Mesendoderm (in vitro differentiated cells): ENCODE data around the gene PRPF8.
"Not testable (repeated sequence)": the region's sequence is repeated elsewhere in the genome, so short reads cannot be mapped to it uniquely, and the experiment has no call there.

ENCODE experiments used
- DNase-seq: peaks from one replicate; pipeline ENCODE4 v3.0.0; 2013
- H2AK5ac ChIP-seq: 2 replicates; pipeline ENCODE4 v1.6.1; 2013; ENCODE audit warnings: low read length, inconsistent platforms
- H2BK120ac ChIP-seq: 2 replicates; pipeline ENCODE4 v1.6.1; 2013; ENCODE audit warnings: low read depth, mild to moderate bottlenecking, low read length, moderate library complexity, mixed read lengths
- H2BK15ac ChIP-seq: replicated peaks from 2 replicates; pipeline ENCODE4 v1.6.1; 2013; ENCODE audit warnings: low read depth, mild to moderate bottlenecking, moderate library complexity
- H2BK5ac ChIP-seq: 2 replicates; pipeline ENCODE4 v1.6.1; 2013; ENCODE audit warnings: low read length, inconsistent platforms
- H3K18ac ChIP-seq: 2 replicates; pipeline ENCODE4 v1.6.1; 2013; ENCODE audit warnings: mild to moderate bottlenecking, low read length, mixed read lengths
- H3K23ac ChIP-seq: one replicate; pipeline ENCODE4 v1.6.1; 2013; ENCODE audit warnings: low read length
- H3K27ac ChIP-seq: 2 replicates; pipeline ENCODE4 v1.5.1; 2013; ENCODE audit warnings: low read depth, mild to moderate bottlenecking, inconsistent platforms, low read length, moderate library complexity
- H3K27me3 ChIP-seq: 2 replicates; pipeline ENCODE4 v1.6.1; 2013; ENCODE audit warnings: low read length, control low read depth, mild to moderate bottlenecking, inconsistent platforms; ENCODE audit not compliant: insufficient read depth, poor library complexity
- H3K36me3 ChIP-seq: 2 replicates; pipeline ENCODE4 v1.6.1; 2013; ENCODE audit warnings: low read length, inconsistent platforms; ENCODE audit not compliant: control insufficient read depth, insufficient read depth
- H3K4ac ChIP-seq: one replicate; pipeline ENCODE4 v1.6.1; 2013; ENCODE audit warnings: low read depth, mild to moderate bottlenecking, low read length, moderate library complexity
- H3K4me1 ChIP-seq: 2 replicates; pipeline ENCODE4 v1.6.1; 2013; ENCODE audit warnings: low read depth, low read length, inconsistent platforms; ENCODE audit not compliant: control insufficient read depth
- H3K4me2 ChIP-seq: 2 replicates; pipeline ENCODE4 v1.6.1; 2013; ENCODE audit warnings: low read length
- H3K4me3 ChIP-seq: 2 replicates; pipeline ENCODE4 v1.5.1; 2013; ENCODE audit warnings: mild to moderate bottlenecking, low read length
- H3K56ac ChIP-seq: one replicate; pipeline ENCODE4 v1.6.1; 2013; ENCODE audit warnings: low read length
- H3K79me1 ChIP-seq: 2 replicates; pipeline ENCODE4 v1.6.1; 2013; ENCODE audit warnings: low read length, inconsistent platforms
- H3K79me2 ChIP-seq: 2 replicates; pipeline ENCODE4 v1.6.1; 2013; ENCODE audit warnings: mild to moderate bottlenecking, low read length; ENCODE audit not compliant: control insufficient read depth, insufficient read depth
- H3K9ac ChIP-seq: 2 replicates; pipeline ENCODE4 v1.6.1; 2013; ENCODE audit warnings: low read length, inconsistent platforms
- H4K5ac ChIP-seq: one replicate; pipeline ENCODE4 v1.6.1; 2013; ENCODE audit warnings: low read length
- H4K8ac ChIP-seq: one replicate; pipeline ENCODE4 v1.6.1; 2013; ENCODE audit warnings: low read depth, mild to moderate bottlenecking, control low read depth, low read length, moderate library complexity
- WGBS: extraction: QIAGEN DNeasy Blood & Tissue Kit; methylation state at CpG from one replicate; pipeline ENCODE4 v1.1.7; 2013; ENCODE audit warnings: low lambda C conversion rate, missing lambda C conversion rate; ENCODE audit not compliant: insufficient coverage; ENCODE audit errors: extremely low coverage; 5-methylcytosine and 5-hydroxymethylcytosine counted together

The PRPF8 gene

DNA sequence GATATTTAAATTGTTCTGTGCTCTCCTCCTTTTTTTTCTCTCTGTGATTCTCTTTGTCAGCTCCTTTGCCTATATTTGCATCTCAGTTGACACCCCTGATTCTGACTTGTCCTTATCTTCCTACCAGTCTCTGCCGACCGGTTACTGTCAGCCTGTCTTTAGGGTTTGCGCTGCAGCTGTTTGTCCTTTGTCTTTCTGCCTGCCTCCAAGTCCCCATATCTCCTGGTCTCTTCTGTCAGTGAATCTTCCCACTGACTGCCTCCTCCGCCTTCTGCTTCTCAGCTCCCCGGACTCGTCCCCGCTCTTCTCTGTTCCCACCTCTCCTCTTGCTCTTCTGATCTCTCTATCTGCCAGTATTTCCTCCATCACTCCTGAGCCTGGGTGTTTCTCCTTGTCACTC is 20.3 kb upstream of the PRPF8 start:
- Histone ChIP-seq H3K4me1 (no peaks in the 10 kb centered on the region), H3K18ac (no peak overlapping the region), H2AK5ac (no peak overlapping the region), H3K27me3 (no peaks in the 10 kb centered on the region), H3K27ac (no peak overlapping the region), H3K4me2 (no peak overlapping the region), H2BK120ac (no peak overlapping the region), H3K4ac (no peak overlapping the region), H4K5ac (no peak overlapping the region), H3K56ac (no peak overlapping the region), H4K8ac (no peak overlapping the region), H3K79me1 (no peaks in the 10 kb centered on the region), H3K4me3 (no peak overlapping the region), H3K9ac (no peak overlapping the region), H3K23ac (no peak overlapping the region), H2BK15ac (no peak overlapping the region), H3K36me3 (no peaks in the 10 kb centered on the region), H3K79me2 (no peaks in the 10 kb centered on the region), H2BK5ac (no peak overlapping the region)
- no CpG with 5 or more reads among the region's 7 CpGs for WGBS
- no peak for DNase-seq

DNA sequence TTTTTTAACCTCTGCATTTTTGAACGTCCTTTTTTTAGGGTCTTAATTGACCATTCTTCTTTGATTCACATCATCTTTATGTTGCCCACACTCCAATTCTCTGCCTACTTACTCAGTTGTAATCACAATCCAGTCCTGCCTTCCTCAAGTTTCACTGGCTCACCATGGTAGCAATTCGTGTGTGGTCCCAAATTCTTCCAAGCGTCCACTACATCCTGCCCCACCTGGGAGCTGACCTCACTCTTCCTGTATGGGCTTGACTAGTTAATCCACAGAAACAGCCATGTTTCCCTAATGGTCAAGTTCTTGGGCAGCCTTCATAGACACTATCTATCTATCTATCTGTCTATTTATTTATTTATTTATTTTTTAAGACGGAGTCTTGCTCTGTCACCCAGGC is 18.4 kb upstream of the PRPF8 start:
- WGBS = no CpG with 5 or more reads among the region's 4 CpGs
- no peak overlapping the region for H2BK5ac ChIP-seq
- H2BK15ac ChIP-seq = no peak overlapping the region

DNA sequence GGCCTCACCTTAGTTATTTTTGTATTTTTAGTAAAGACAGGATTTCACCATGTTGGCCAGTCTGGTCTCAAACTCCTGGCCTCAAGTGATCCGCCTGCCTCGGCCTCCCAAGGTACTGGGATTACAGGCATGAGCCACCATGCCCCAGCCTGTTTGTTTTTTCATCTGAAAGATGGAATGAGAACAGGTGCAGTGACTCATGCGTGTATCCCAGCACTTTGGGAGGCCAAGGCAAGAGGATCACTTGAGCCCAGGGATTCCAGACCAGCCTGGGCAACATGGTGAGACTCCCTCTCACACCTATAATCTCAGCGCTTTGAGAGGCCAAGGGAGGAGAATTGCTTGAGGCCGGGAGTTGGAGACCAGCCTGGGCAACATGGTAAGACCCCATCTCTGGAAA is 15.2 kb upstream of the PRPF8 start:
- H4K8ac ChIP-seq, H3K4me2 ChIP-seq, H3K56ac ChIP-seq, H4K5ac ChIP-seq, H3K27ac ChIP-seq, H3K79me1 ChIP-seq, H3K4ac ChIP-seq, H3K4me1 ChIP-seq, H2BK15ac ChIP-seq, H3K9ac ChIP-seq, DNase-seq, H3K79me2 ChIP-seq, H2BK120ac ChIP-seq, H3K18ac ChIP-seq, H2BK5ac ChIP-seq, H2AK5ac ChIP-seq, H3K23ac ChIP-seq, H3K36me3 ChIP-seq, H3K4me3 ChIP-seq, H3K27me3 ChIP-seq: not testable (repeated sequence)
- no CpG with 5 or more reads among the region's 5 CpGs for WGBS

More for the DNA sequence above, 18.4 kb upstream of the PRPF8 start:
- no peak overlapping the region for H3K4ac ChIP-seq
- H3K9ac ChIP-seq = no peak overlapping the region
- H3K4me1 ChIP-seq = no peaks in the 10 kb centered on the region
- no peaks in the 10 kb centered on the region for H3K79me2 ChIP-seq
- no peak for DNase-seq
- H4K5ac ChIP-seq = no peak overlapping the region
- H3K79me1 ChIP-seq = no peaks in the 10 kb centered on the region
- no peak overlapping the region for H3K56ac ChIP-seq
- no peak overlapping the region for H3K4me2 ChIP-seq
- no peak overlapping the region for H3K27ac ChIP-seq
- no peaks in the 10 kb centered on the region for H3K36me3 ChIP-seq
- H3K23ac ChIP-seq = no peak overlapping the region
- no peaks in the 10 kb centered on the region for H3K27me3 ChIP-seq
- no peak overlapping the region for H2AK5ac ChIP-seq
- H3K18ac ChIP-seq = no peak overlapping the region
- H3K4me3 ChIP-seq = no peak overlapping the region
- no peak overlapping the region for H4K8ac ChIP-seq
- H2BK120ac ChIP-seq = no peak overlapping the region

DNA sequence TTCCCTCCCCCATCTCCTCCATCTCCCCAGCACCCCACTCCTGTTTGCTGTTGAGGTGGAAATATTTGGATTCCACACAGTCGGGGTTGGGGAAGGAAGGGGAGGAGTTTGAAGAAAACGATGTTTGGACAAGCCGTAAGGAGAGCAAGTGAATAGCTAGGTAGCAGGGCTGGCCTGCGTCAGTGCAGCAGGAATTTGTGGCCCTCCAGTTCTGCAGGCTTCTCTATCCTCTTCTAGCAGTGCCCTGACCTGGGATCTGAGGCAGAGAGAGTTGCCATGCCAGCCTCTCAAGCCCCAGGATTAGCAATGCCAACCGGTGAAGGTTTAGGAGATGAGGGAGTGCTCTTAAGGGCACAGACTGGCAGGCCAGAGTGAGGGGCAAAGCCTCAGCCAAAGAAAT is 13.0 kb upstream of the PRPF8 start:
- Histone ChIP-seq H2BK120ac (no peak overlapping the region), H3K79me2 (no peaks in the 10 kb centered on the region), H3K4me1 (no peaks in the 10 kb centered on the region), H4K8ac (no peak overlapping the region), H2BK5ac (no peak overlapping the region), H3K4me3 (no peak overlapping the region), H3K56ac (no peak overlapping the region), H3K4ac (no peak overlapping the region), H4K5ac (no peak overlapping the region), H3K27me3 (no peaks in the 10 kb centered on the region), H3K18ac (no peak overlapping the region), H3K36me3 (no peaks in the 10 kb centered on the region), H3K79me1 (no peaks in the 10 kb centered on the region), H3K9ac (no peak overlapping the region), H3K23ac (no peak overlapping the region), H3K4me2 (no peak overlapping the region), H2AK5ac (no peak overlapping the region), H2BK15ac (no peak overlapping the region), H3K27ac (no peak overlapping the region)
- WGBS = no CpG with 5 or more reads among the region's 5 CpGs
- DNase-seq = no peak

DNA sequence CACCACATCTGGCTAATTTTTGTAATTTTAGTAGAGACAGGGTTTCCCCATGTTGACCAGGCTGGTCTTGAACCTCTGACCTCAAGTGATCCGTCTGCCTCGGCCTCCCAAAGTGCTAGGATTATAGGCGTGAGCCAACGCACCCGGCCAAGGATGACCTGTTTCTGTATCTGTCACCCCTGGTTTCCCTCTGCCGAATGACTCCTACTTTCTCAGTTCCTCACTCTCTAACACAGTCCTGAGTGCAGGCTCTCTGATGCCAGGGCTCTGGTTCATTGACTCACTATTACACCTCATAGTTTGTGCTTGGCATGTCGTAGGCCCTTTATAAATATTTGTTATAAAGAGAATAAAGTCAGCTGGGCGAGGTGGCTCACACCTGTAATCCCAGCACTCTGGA is 10.7 kb upstream of the PRPF8 start:
- H3K56ac ChIP-seq = no peak overlapping the region
- H3K4me3 ChIP-seq = no peak overlapping the region
- no peaks in the 10 kb centered on the region for H3K4me1 ChIP-seq
- H3K23ac ChIP-seq = no peak overlapping the region
- no peak overlapping the region for H4K5ac ChIP-seq
- no peaks in the 10 kb centered on the region for H3K79me1 ChIP-seq
- no peak for DNase-seq
- no peaks in the 10 kb centered on the region for H3K36me3 ChIP-seq
- no peak overlapping the region for H3K4ac ChIP-seq
- no peak overlapping the region for H2BK5ac ChIP-seq
- H2BK120ac ChIP-seq = no peak overlapping the region
- H2BK15ac ChIP-seq = no peak overlapping the region
- no peak overlapping the region for H4K8ac ChIP-seq
- WGBS = no CpG with 5 or more reads among the region's 8 CpGs
- H3K27ac ChIP-seq = no peak overlapping the region
- no peak overlapping the region for H3K4me2 ChIP-seq
- no peaks in the 10 kb centered on the region for H3K79me2 ChIP-seq
- H3K9ac ChIP-seq = no peak overlapping the region
- H3K18ac ChIP-seq = no peak overlapping the region
- H3K27me3 ChIP-seq = no peaks in the 10 kb centered on the region
- H2AK5ac ChIP-seq = no peak overlapping the region

DNA sequence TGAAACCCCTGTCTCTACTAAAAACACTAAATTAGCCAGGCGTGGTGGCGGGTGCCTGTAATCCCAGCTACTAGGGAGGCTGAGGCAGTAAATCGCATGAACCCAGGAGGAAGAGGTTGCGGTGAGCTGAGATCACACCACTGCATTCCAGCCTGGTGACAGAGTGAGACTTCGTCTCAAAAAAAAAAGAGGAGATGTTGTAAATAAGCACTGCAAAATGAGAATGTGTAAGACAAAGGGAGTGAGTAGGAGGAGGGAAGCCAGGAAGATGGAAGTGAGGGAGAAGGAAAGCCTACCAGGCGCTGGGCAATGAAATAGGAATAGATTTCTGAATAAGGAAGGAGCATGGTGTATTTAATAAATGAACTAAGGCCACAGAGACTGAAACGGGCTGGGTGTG is 8.7 kb upstream of the PRPF8 start:
- Histone ChIP-seq H3K4ac (no peak overlapping the region), H4K8ac (no peak overlapping the region)

More for the DNA sequence above, 8.7 kb upstream of the PRPF8 start:
- Histone ChIP-seq H3K56ac (no peak overlapping the region), H3K27me3 (no peaks in the 10 kb centered on the region), H3K9ac (no peak overlapping the region), H2BK120ac (no peak overlapping the region), H3K4me1 (no peaks in the 10 kb centered on the region), H3K23ac (no peak overlapping the region), H2BK15ac (no peak overlapping the region), H3K4me2 (no peak overlapping the region), H3K36me3 (no peaks in the 10 kb centered on the region), H3K79me1 (no peaks in the 10 kb centered on the region), H3K18ac (no peak overlapping the region), H3K79me2 (no peaks in the 10 kb centered on the region), H2AK5ac (no peak overlapping the region), H3K4me3 (no peak overlapping the region), H4K5ac (no peak overlapping the region), H2BK5ac (no peak overlapping the region), H3K27ac (no peak overlapping the region)
- WGBS = no CpG with 5 or more reads among the region's 7 CpGs
- no peak for DNase-seq
